Ishikawa (cell line): ENCODE measurements around the gene GVQW3.
A peak's percentile ranks its signal among the peaks of the same experiment; 100 is the strongest.

Experiments used
- CREB1 ChIP-seq: IDR thresholded peaks from 2 replicates; pipeline ENCODE4 v1.6.1; 2012; ENCODE audit warnings: low read depth
- EGR1 ChIP-seq: IDR thresholded peaks from 2 replicates; pipeline ENCODE4 v1.6.1; 2012
- EP300 ChIP-seq: IDR thresholded peaks from 2 replicates; pipeline ENCODE4 v1.6.1; 2012; ENCODE audit warnings: borderline replicate concordance
- FOXM1 ChIP-seq: IDR thresholded peaks from 2 replicates; pipeline ENCODE4 v1.6.1; 2012; ENCODE audit warnings: low read depth, borderline replicate concordance
- MAX ChIP-seq: IDR thresholded peaks from 2 replicates; pipeline ENCODE4 v1.6.1; 2012
- NFIC ChIP-seq: IDR thresholded peaks from 2 replicates; pipeline ENCODE4 v1.6.1; 2012
- REST ChIP-seq: IDR thresholded peaks from 2 replicates; pipeline ENCODE4 v1.6.1; 2012; ENCODE audit warnings: low read depth, mild to moderate bottlenecking
- TAF1 ChIP-seq: IDR thresholded peaks from 2 replicates; pipeline ENCODE4 v1.6.1; 2012; ENCODE audit warnings: low read depth, mild to moderate bottlenecking
- TEAD4 ChIP-seq: IDR thresholded peaks from 2 replicates; pipeline ENCODE4 v1.6.1; 2012
- USF1 ChIP-seq: IDR thresholded peaks from 2 replicates; pipeline ENCODE4 v1.6.1; 2012
- YY1 ChIP-seq: IDR thresholded peaks from 2 replicates; pipeline ENCODE4 v1.6.1; 2012; ENCODE audit warnings: low read depth

- TF ChIP-seq YY1 (peak; percentile 94), MAX (peak; percentile 60), CREB1 (peak; percentile 83), USF1 (no peak), FOXM1 (peak; percentile 35; the same call in 1 of the 2 replicates), TEAD4 (no peak), NFIC (no peak), EGR1 (peak; percentile 18; the same call in 1 of the 2 replicates), EP300 (no peak; the same call in 1 of the 2 replicates), REST (no peak), TAF1 (peak; percentile 99)
These were observed 63.4 kb downstream of the GVQW3 start, which contains the start of gene EMSY for GRCh38 chr11:76444384-76445120.
